Muscle layer of colon (tissue), 2 donors: ENCODE measurements around the gene INTS15.

Source experiments
- H3K27ac ChIP-seq: one replicate; pipeline ENCODE4 v1.7.0; 2013; ENCODE audit warnings: low read depth, mild to moderate bottlenecking, low read length, moderate library complexity
- H3K27me3 ChIP-seq, 2 donors: one replicate each; pipeline ENCODE4 v1.7.0; 2013; ENCODE audit warnings: low read length in 2 of 2, mild to moderate bottlenecking in 2 of 2; ENCODE audit not compliant: insufficient read depth in 2 of 2, control insufficient read depth in 1 of 2
- H3K36me3 ChIP-seq: one replicate; pipeline ENCODE4 v1.7.0; 2013; ENCODE audit warnings: mild to moderate bottlenecking, low read length; ENCODE audit not compliant: insufficient read depth
- H3K4me1 ChIP-seq: one replicate; pipeline ENCODE4 v1.7.0; 2013; ENCODE audit warnings: mild to moderate bottlenecking, low read length; ENCODE audit not compliant: insufficient read depth
- H3K4me3 ChIP-seq, 2 donors: one replicate each; pipeline ENCODE4 v1.7.0; 2013; ENCODE audit warnings: low read length in 2 of 2, low read depth in 1 of 2, mild to moderate bottlenecking in 1 of 2, moderate library complexity in 1 of 2
- H3K9ac ChIP-seq: one replicate; pipeline ENCODE4 v1.7.0; 2013; ENCODE audit warnings: low read length
- H3K9me3 ChIP-seq: one replicate; pipeline ENCODE4 v1.7.0; 2013; ENCODE audit warnings: mild to moderate bottlenecking, low read length
- donor health status: abdominal sarcoma.
- donor health status: Adenocarcinoma of cecum.

The INTS15 gene

DNA sequence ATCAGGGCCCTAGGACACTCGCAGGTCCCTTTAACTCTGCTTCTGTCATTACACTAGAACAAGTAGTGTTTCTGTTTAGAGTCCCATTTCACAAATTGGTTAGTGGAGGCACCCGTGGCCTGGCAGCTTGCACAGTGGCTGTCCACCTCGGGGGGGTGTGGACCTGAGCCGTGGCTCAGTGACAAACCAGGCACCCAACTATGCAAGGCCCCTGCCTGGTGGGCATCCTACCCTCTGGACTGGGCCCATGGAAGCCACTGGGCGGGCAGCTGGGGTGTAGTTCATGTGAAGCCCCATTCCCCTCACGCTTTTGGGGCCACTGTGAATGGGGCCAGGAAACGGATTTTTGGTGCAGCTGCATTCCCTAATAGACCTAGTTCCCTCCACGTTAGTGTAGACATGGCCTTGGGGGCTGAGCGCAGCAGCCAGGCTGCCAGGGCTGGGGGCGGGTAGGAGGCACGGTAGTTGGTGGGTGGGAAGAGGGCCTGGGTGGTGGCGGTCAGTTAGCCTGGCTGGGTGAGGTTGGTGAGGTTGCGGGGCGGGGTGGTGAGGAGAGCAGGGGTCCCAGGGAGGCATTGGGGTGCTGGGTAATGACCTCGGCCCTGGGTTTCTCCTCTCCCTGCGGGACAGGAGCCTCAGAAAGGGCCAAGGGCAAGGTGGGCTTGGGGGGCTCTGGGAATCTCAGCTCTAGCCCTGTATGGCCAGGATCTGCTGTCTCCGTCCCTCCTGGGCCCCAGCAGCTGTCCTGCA lies 66.0 kb downstream of the INTS15 start:
- Histone ChIP-seq H3K9ac (no peak overlapping the region), H3K36me3 (peaks cover 12% of the 10 kb centered on the region), H3K4me3 (no peak overlapping the region), H3K9me3 (no peaks in the 10 kb centered on the region), H3K4me1 (no peaks in the 10 kb centered on the region), H3K27ac (no peak overlapping the region), H3K27me3 (no peaks in the 10 kb centered on the region)

DNA sequence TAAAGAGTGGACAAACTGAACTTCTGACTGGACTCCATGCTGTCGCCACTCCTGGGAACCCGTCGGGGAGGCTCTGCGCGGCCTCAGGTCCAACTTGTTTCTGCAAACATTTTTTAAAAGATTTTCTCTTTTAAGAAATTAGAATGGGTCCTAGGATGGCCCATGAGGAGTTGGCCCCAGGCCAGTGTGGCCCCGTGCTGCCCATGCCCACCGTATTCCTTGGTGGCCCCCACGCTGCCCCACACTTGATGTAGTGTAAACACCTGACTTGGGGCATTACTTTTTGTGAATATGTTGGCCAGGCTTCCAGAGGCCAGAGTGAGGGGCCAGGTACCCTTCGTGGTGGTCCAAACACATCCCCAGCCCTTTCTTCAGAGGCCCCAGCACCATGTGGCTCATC lies 66.6 kb downstream of the INTS15 start:
- Histone ChIP-seq H3K9me3 (no peaks in the 10 kb centered on the region), H3K4me3 (no peak overlapping the region), H3K9ac (no peak overlapping the region), H3K27ac (no peak overlapping the region), H3K27me3 (no peaks in the 10 kb centered on the region), H3K36me3 (peaks cover 12% of the 10 kb centered on the region), H3K4me1 (no peaks in the 10 kb centered on the region)
